Immature natural killer cell (primary cell): ENCODE results near the gene CYP1A2. TPM values are rescaled to one million over a fixed set of nuclear protein-coding genes. Genes with fewer than 3 reads are reported as not detected.

Source experiments
- DNase-seq, 3 donors: peaks; one replicate each; pipeline ENCODE4 v3.0.0; 2022; ENCODE audit warnings: mixed read lengths in 1 of 3
- H3K27ac Mint-ChIP-seq, 6 donors: one replicate each; pipeline ENCODE4 v1.8.0; 2020; ENCODE audit warnings: mixed read lengths in 6 of 6, mild to moderate bottlenecking in 5 of 6, inconsistent platforms in 4 of 6, moderate library complexity in 3 of 6
- H3K27me3 Mint-ChIP-seq, 3 donors: one replicate each; pipeline ENCODE4 v1.8.0; 2020 to 2021; ENCODE audit warnings: low read depth in 3 of 3, mild to moderate bottlenecking in 3 of 3, mixed read lengths in 3 of 3, moderate library complexity in 3 of 3, inconsistent platforms in 1 of 3
- H3K36me3 Mint-ChIP-seq, 3 donors: one replicate each; pipeline ENCODE4 v1.8.0; 2020; ENCODE audit warnings: mixed read lengths in 3 of 3, inconsistent platforms in 2 of 3, mild to moderate bottlenecking in 2 of 3
- H3K4me1 Mint-ChIP-seq, 2 donors: one replicate each; pipeline ENCODE4 v1.8.0; 2020; ENCODE audit warnings: inconsistent platforms in 2 of 2, mild to moderate bottlenecking in 2 of 2, mixed read lengths in 2 of 2, moderate library complexity in 1 of 2
- H3K4me3 Mint-ChIP-seq, 5 donors: one replicate each; pipeline ENCODE4 v1.8.0; 2020; ENCODE audit warnings: mild to moderate bottlenecking in 5 of 5, mixed read lengths in 5 of 5, inconsistent platforms in 3 of 5, moderate library complexity in 3 of 5
- H3K9me3 Mint-ChIP-seq, 6 donors: one replicate each; pipeline ENCODE4 v1.8.0; 2020; ENCODE audit warnings: mild to moderate bottlenecking in 6 of 6, mixed read lengths in 6 of 6, inconsistent platforms in 4 of 6, moderate library complexity in 3 of 6
- polyA plus RNA-seq, 3 donors: library from polyadenylated mRNA; unstranded; fragments of 300-500 nt; fragmentation: Illumina TruSeq; gene quantifications; one replicate each; pipeline ENCODE4 v1.2.3, GENCODE V29; 2021

CYP1A2 gene
- polyA plus RNA-seq, 3 donors from 2014 or later = not detected

GRCh38 chr15:74800559-74801094 lies 52.0 kb downstream of the CYP1A2 start:
- Mint-ChIP-seq H3K9me3 (no peaks in the 10 kb centered on the region), H3K36me3 (peaks cover 3 to 26% (median 9%) of the 10 kb centered on the region in 3 donors), H3K4me1 (peaks cover 49 to 58% of the 10 kb centered on the region in 2 donors), H3K27me3 (peaks cover 1 to 12% (median 9%) of the 10 kb centered on the region in 3 donors), H3K27ac (peak overlapping the region in 5 of 6 donors; percentile 7 to 98 (median 90)), H3K4me3 (no peak overlapping the region)
- DNase-seq = no peak

- peaks cover 2 to 9% (median 9%) of the 10 kb centered on the region in 3 donors for H3K27me3 Mint-ChIP-seq
- peak overlapping the region in 2 of 6 donors; percentile 57 to 83 for H3K27ac Mint-ChIP-seq
- no peak overlapping the region for H3K4me3 Mint-ChIP-seq
- DNase-seq = no peak
- H3K9me3 Mint-ChIP-seq = no peaks in the 10 kb centered on the region
- peaks cover 3 to 22% (median 5%) of the 10 kb centered on the region in 3 donors for H3K36me3 Mint-ChIP-seq
- H3K4me1 Mint-ChIP-seq = peaks cover 43 to 53% of the 10 kb centered on the region in 2 donors
These were observed 52.8 kb downstream of the CYP1A2 start for GRCh38 chr15:74801311-74801997.

- Mint-ChIP-seq H3K9me3 (no peaks in the 10 kb centered on the region), H3K36me3 (peaks cover 3 to 22% (median 5%) of the 10 kb centered on the region in 3 donors), H3K4me1 (peaks cover 43 to 56% of the 10 kb centered on the region in 2 donors), H3K4me3 (no peak overlapping the region), H3K27ac (no peak overlapping the region), H3K27me3 (peaks cover 2 to 9% (median 9%) of the 10 kb centered on the region in 3 donors)
- DNase-seq = no peak
These were observed 53.6 kb downstream of the CYP1A2 start for GRCh38 chr15:74802290-74802689.

DNA sequence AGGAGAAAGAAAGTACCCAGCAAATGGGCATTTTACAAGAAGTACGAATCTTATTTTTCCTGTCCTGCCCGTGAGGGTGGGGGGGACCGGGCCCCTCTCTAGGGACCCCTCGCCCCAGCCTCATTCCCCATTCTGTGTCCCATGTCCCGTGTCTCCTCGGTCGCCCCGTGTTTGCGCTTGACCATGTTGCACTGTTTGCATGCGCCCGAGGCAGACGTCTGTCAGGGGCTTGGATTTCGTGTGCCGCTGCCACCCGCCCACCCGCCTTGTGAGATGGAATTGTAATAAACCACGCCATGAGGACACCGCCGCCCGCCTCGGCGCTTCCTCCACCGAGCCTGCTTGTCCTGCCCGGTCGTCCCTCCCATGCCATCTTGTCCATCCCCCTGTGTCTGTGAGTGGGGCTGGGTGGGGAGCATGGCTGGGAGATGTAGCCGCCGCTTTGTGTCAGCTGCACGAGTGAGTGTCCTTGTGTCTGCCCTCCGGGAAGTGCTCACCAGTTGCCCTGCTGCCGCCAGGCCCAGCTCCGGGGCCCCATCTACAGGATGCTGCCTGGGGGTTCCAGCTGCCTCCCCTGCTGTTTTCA lies 54.3 kb downstream of the CYP1A2 start:
- no peak overlapping the region for H3K4me3 Mint-ChIP-seq
- peaks cover 39 to 55% of the 10 kb centered on the region in 2 donors for H3K4me1 Mint-ChIP-seq
- H3K36me3 Mint-ChIP-seq = peaks cover 3 to 22% (median 5%) of the 10 kb centered on the region in 3 donors
- H3K27ac Mint-ChIP-seq = no peak overlapping the region
- no peak for DNase-seq
- no peaks in the 10 kb centered on the region for H3K9me3 Mint-ChIP-seq
- H3K27me3 Mint-ChIP-seq = peaks cover 1 to 9% (median 9%) of the 10 kb centered on the region in 3 donors

DNA sequence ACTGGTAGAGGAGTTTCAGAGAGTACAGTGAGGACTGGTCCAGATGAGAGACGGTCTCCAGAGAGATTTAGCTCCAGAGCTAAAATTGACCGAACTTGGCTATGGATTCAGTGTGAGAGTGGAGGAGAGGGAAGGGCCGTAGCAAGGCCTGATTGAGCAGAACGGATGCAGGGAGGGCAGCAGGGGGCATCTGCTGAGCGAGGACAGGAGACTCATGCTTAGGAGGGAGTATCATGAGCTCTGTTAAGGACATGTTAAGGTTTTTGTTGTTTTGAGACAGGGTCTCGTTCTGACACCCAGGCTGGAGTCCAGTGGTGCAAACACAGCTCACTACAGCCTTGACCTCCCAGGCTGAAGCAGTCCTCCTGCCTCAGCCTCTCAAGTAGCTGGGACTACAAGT lies 56.3 kb downstream of the CYP1A2 start:
- DNase-seq = no peak
- Mint-ChIP-seq H3K4me3 (no peak overlapping the region), H3K36me3 (peaks cover 3 to 15% (median 5%) of the 10 kb centered on the region in 3 donors), H3K4me1 (peaks cover 32 to 37% of the 10 kb centered on the region in 2 donors), H3K27ac (peak overlapping the region; percentile 56 to 89 (median 84)), H3K27me3 (peaks cover 1 to 6% (median 6%) of the 10 kb centered on the region in 3 donors), H3K9me3 (no peaks in the 10 kb centered on the region)

Other genes starting within 250 kb of the CYP1A2 start
- gene ARID3B, start 207.6 kb upstream of the CYP1A2 start, polyA plus RNA-seq = 10 to 100 TPM in 1 of 3 donors, 1 to 10 TPM in 2; 3.2 to 17.3 (median 6.6) TPM
- 10 to 100 TPM; 32.4 to 82.1 (median 68.2) TPM for gene CLK3, start 133.0 kb upstream of the CYP1A2 start, polyA plus RNA-seq
- 10 to 100 TPM; 17.4 to 30.4 (median 26.1) TPM for gene EDC3, start 52.8 kb upstream of the CYP1A2 start, polyA plus RNA-seq
- gene CYP1A1, start 23.3 kb upstream of the CYP1A2 start, polyA plus RNA-seq = not detected
- gene CSK, start 33.2 kb downstream of the CYP1A2 start, polyA plus RNA-seq = 100 to 1,000 TPM in 1 of 3 donors, 10 to 100 TPM in 2; 94.0 to 180 (median 95.9) TPM
- not detected for gene LMAN1L, start 64.0 kb downstream of the CYP1A2 start, polyA plus RNA-seq
- gene CPLX3, start 77.8 kb downstream of the CYP1A2 start, polyA plus RNA-seq = not detected
- gene ULK3, start 94.3 kb downstream of the CYP1A2 start, polyA plus RNA-seq = 10 to 100 TPM; 26.0 to 48.4 (median 32.0) TPM
- gene SCAMP2, start 124.5 kb downstream of the CYP1A2 start, polyA plus RNA-seq = 100 to 1,000 TPM; 115 to 181 (median 141) TPM
- gene MPI, start 141.2 kb downstream of the CYP1A2 start, polyA plus RNA-seq = 10 to 100 TPM; 38.3 to 42.0 (median 40.9) TPM
- 10 to 100 TPM in 2 of 3 donors, 1 to 10 TPM in 1; 9.5 to 29.6 (median 24.8) TPM for gene FAM219B, start 158.0 kb downstream of the CYP1A2 start, polyA plus RNA-seq
- gene COX5A, start 189.2 kb downstream of the CYP1A2 start, polyA plus RNA-seq = 100 to 1,000 TPM; 373 to 458 (median 447) TPM
- gene RPP25, start 207.9 kb downstream of the CYP1A2 start, polyA plus RNA-seq = 1 to 10 TPM; 1.4 to 3.1 (median 2.1) TPM
- gene SCAMP5, start 246.7 kb downstream of the CYP1A2 start, polyA plus RNA-seq = not detected